Fibroblast of pulmonary artery (primary cell): ENCODE results near the gene CAPN9.
"Not testable (repeated sequence)": the region's sequence is repeated elsewhere in the genome, so short reads cannot be mapped to it uniquely, and the experiment has no call there.

Experiments
- DNase-seq: peaks from one replicate; pipeline ENCODE4 v3.0.0-alpha.2; 2010; ENCODE audit warnings: low read depth
- H3K4me3 ChIP-seq: replicated peaks from 2 replicates; pipeline ENCODE4 v1.5.1; 2011; ENCODE audit warnings: low read depth, mild to moderate bottlenecking, control low read depth, low read length, moderate library complexity
- TF ChIP-seq, protein P1 (sequence below): IDR thresholded peaks from 2 replicates; pipeline ENCODE4 v1.5.1; 2011; ENCODE audit warnings: mild to moderate bottlenecking, control low read depth, low read length, inconsistent platforms; ENCODE audit errors: missing control alignments

CAPN9 gene, protein sequence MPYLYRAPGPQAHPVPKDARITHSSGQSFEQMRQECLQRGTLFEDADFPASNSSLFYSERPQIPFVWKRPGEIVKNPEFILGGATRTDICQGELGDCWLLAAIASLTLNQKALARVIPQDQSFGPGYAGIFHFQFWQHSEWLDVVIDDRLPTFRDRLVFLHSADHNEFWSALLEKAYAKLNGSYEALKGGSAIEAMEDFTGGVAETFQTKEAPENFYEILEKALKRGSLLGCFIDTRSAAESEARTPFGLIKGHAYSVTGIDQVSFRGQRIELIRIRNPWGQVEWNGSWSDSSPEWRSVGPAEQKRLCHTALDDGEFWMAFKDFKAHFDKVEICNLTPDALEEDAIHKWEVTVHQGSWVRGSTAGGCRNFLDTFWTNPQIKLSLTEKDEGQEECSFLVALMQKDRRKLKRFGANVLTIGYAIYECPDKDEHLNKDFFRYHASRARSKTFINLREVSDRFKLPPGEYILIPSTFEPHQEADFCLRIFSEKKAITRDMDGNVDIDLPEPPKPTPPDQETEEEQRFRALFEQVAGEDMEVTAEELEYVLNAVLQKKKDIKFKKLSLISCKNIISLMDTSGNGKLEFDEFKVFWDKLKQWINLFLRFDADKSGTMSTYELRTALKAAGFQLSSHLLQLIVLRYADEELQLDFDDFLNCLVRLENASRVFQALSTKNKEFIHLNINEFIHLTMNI

DNA sequence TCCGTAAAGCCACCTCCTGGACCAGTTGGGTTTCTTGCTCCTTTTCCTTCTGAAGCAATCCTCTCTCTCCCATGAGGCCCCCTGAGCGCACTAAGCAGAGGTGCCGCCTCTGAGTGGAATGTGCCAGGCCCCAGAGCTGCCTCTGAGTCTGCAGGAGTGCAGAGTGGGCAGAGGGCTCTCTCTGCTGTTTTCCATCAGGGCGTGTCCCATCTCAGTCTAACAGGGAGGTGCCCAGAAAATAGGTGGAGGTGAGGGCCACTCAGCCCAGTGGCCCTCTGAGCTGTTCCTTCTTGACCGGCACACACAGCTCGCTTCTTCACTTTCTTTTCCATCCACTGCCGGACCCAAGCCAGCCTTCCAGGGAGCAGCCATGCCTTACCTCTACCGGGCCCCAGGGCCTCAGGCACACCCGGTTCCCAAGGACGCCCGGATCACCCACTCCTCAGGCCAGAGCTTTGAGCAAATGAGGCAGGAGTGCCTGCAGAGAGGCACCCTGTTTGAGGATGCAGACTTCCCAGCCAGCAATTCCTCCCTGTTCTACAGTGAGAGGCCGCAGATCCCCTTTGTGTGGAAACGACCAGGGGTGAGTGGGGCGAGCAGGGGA is at the start of gene CAPN9:
Gene CAPN9, plus strand, starts transcription at position 262 of the 604 bp plus-strand sequence. Its CDS starts 109 bp downstream, at position 371.
- H3K4me3 ChIP-seq = no peak within 1 kb of the TSS
- TF ChIP-seq, protein P1, sequence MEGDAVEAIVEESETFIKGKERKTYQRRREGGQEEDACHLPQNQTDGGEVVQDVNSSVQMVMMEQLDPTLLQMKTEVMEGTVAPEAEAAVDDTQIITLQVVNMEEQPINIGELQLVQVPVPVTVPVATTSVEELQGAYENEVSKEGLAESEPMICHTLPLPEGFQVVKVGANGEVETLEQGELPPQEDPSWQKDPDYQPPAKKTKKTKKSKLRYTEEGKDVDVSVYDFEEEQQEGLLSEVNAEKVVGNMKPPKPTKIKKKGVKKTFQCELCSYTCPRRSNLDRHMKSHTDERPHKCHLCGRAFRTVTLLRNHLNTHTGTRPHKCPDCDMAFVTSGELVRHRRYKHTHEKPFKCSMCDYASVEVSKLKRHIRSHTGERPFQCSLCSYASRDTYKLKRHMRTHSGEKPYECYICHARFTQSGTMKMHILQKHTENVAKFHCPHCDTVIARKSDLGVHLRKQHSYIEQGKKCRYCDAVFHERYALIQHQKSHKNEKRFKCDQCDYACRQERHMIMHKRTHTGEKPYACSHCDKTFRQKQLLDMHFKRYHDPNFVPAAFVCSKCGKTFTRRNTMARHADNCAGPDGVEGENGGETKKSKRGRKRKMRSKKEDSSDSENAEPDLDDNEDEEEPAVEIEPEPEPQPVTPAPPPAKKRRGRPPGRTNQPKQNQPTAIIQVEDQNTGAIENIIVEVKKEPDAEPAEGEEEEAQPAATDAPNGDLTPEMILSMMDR = no peak
- DNase-seq = no peak

DNA sequence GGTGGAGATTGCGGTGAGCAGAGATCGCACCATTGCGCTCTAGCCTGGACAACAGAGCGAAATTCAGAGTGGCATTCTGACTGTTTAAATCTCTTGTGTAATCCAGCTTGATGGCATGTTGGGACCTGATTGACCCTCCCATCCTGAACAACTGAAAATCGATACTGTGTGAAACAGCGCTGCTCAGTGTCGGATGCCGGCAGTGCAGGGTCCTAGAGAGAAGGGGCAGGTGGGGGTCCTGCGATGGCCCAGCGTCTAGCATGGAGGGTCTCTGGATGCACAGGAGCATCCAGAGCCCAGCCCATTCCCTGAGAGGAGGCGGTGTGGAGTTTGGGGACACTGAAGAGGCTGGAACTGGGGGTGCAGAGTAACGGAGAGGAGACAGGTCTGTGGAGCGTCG is 49.1 kb upstream of the CAPN9 start:
- DNase-seq = no peak
- H3K4me3 ChIP-seq = no peak overlapping the region
- TF ChIP-seq, protein P1 = no peak

DNA sequence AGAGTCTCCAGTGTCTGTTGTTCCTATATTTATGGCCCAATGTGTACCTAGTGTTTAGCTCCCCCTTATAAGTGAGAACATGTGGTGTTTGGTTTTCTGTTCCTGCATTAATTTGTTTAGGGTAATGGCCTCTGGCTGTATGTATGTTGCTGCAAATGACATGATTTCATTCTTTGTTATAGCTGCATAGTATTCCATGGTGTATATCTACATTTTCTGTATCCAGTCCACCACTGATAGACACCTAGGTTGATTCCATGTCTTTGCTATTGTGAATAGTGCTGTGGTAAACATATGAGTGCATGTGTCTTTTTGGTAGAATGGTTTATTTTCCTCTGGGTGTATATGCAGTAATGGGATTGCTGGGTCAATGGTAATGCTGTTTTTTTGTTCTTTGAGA is 48.2 kb upstream of the CAPN9 start:
- not testable (repeated sequence) for H3K4me3 ChIP-seq, DNase-seq

DNA sequence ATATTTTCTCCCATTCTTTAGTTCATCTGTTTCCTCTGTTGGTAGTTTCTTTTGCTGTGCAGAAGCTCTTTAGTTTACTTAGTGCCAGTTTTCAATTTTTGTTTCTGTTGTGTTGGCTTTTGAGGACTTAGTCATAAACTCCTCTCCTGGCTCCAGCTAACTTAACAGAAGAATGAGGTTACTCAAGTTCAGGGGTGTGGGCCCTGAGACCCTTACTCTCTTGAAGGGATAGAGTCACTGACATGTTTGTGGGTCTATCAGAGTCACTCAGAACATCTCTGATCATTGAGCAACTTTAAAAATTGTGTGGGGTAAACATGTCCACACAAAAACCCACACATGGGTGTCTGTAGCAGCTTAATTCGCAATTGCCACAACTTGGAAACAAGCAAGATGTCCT is 47.5 kb upstream of the CAPN9 start:
- TF ChIP-seq, protein P1 = no peak
- H3K4me3 ChIP-seq = no peak overlapping the region
- DNase-seq = no peak

DNA sequence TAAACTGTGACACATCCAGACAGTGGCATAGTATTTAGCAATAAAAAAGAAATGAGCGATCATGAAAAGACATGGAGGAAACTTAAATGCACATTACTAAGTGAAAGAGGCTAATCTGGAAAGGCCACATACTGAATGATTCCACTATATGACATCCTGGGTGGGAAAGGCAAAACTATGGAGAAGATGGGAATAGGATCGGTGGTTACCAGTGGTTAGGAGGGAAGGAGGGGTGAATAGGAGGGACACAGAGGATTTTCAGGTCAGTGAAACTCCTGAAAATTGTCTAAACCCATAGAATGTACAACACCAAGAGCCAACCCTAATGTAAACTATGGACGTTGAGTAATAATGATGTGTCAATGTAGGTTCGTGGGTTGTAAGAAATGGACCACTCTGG is 47.1 kb upstream of the CAPN9 start:
- no peak overlapping the region for H3K4me3 ChIP-seq
- DNase-seq = no peak
- TF ChIP-seq, protein P1 = no peak

DNA sequence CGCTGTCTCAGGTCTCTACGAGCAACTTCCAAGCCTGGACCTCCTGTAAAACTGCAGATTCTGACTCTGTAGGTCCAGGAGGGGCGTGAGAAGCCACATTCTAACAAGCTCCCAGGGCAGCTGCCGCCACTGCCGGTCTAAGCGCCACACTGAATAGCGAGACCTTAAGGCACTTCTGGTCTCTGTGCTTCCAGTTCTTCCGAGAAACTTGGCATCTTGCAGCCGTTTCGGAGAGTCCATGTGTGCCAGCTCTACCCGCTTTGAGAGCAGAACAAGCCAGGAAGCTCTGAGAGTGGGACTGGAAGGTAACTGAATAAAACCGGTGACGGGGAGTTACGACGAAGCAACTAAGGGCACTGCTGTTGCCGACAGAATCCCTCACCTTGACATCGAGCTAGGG is 45.8 kb upstream of the CAPN9 start:
- no peak for DNase-seq
- TF ChIP-seq, protein P1 = no peak
- H3K4me3 ChIP-seq = no peak overlapping the region
